NCI-H1436 (cell line): Measurements from ENCODE around the gene SLCO1A2.

Experiments used
- DNase-seq: peaks from one replicate; lab custom pipeline; 2025; lab: John Stamatoyannopoulos, UW

The SLCO1A2 gene

DNA sequence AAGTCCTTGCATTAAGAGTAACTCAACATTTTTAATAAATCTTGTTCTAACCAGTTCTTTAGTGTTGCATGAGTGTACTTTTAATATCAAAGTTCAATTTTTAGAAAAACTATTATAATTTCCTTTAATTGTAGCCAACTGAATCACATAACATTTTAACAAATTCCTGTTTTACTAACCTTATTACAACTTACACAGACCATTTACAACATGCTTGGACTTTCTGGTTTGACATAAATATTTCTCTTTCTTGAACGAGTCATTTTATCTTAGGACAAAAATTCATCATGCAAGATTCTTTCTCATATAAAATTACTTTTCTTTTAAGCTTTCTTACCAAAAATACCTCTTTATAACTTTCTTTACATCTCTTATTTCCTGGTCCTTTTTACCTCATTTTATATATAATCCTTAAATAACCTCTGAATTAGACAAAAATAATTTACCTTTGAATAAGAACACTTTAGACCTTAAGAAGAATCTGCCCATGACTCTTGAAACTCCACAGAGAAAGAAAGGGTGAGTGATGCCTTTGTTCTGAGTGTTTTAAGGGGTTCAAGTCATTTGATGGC, 3.9 kb downstream of the SLCO1A2 start:
- DNase-seq: no peak

DNA sequence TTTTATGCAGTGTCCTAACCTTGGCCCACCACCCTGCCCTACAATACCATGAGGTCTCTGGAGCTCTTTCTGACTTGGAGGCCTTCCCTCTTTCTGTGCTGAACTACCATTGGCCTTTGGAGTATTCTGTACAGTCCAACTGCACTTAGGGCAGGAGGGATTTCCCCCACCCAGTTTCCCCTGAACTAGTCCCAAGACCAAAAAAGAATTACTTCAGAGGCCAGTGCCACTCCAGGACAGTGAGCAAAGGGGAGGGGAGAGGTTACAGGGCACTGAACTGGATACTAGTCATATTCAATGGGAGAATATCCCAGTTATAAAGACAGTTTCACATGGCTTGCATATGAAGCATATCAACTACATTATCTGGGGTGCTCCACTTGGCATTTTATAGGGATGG, 6.1 kb downstream of the SLCO1A2 start:
- DNase-seq: no peak

DNA sequence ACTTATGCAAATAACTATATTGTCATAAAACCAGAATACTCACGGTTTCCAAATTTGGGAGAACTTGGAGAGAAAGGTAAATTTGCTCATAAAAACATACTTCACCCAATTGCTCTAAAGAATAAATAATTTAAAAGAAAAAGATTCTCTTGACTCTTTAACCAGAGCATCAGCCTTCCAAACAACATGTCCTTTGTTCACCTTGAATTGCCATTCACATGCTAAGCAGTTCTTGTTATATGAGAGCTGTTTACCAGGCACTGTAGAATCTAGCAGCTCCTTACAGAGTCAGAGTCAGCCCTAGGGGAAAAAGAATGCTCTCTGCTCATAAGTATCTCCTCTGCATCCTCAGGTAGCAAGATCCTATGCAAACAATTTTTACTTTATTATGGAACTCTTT, 10.2 kb downstream of the SLCO1A2 start:
- DNase-seq: no peak

DNA sequence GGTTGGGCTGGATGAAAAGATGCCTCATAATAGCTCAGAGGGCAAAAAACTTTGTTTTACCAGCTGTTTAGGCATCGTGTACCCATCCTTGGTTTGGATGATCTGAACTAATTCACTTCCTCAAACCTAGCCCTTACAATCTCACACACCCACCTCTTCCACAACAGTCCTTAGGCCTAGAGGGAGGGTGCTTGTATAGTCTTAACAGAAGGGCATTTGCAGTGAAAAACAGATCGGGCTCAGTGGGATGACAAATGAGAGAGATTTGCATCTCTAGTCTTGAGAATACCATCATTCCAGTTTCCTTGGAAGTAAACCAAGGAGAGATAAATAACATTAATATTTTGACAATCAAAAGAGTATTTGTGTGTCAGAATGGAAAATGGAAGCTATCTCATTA, 11.0 kb downstream of the SLCO1A2 start:
- no peak for DNase-seq

DNA sequence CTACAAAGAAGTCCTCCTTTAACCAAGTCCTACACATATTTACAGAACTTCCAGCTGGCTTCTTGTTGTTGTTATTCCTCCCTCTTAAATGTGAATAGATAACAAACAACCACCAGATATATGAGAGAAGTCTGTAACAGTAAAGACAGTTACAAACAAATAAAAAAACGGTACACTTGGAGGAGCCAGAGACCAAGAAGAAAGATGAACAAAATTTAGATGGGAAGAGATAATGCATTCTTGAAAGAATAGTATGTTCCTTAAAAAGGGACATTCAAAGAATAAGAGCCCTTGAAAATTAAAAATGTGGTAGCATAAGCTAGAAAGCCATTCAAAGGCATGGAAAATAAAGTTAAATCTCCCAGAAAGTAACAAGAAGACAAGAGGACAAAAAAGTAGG, 25.9 kb downstream of the SLCO1A2 start:
- DNase-seq: no peak

DNA sequence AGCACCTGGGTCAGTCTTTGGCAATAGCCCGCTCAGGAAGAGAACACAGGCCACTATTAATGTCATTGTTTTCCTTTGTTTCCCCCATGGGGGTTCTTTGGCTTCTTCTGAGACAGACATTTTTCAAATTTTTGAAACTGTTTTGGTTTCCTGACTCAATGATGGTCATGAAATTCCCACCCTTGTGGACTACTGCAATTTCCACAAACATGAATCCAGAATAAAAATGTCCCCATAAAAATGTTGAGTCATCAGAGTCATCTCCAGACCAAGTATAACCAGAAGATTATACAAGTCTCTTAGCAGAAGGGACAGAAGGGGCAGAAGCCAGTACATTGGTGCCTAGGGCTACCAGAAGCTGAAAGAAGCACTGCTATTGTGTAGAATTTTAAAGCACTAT, 29.1 kb downstream of the SLCO1A2 start:
- no peak for DNase-seq

DNA sequence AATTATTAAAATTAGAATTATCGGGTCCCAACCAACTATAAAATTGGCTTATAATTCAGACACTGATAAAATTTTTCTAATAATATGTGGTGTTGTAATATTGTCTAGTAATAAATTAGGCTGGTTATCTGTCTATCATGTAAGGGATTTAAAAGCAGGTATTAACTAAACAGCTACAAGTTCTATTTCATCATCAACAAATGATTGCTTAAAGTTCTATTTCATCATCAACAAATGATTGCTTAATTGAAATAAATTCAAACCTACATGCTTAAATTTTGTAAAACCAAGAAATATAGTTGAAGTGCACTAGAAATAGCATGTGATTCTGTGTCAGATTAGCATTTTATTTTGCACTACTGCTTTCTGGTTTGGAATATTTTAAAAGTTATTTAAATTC, 34.1 kb downstream of the SLCO1A2 start:
- DNase-seq: no peak

DNA sequence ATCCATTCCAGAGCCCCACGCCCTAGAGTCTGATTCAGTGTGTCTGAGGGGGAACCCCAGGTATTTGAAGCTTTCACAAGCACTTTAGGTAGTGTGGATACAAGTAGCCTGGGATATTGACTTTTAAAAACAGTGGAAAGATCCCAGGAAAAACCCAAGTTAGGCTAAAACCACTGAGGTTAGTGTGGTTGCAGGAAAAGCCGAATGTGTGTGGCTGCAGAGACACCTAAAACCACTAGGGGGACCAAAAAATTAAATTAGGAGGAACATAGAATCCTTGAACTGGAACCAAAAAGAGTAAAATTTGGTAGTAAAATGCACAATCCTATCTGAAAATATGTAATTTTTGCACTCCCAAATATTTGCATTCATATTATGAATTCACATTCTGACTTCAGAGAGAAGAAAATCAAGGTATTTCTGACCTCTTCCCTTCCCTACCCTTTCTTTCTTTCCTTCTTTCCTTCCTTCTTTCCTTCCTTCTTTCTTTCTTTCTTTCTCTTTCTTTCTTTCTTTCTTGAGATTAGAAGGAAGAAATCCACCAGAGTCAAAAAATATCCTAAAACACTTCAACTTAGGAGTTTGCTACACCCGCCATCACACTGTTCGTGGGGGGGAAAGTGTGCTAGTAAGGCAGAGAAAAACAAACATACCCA, 37.8 kb downstream of the SLCO1A2 start:
- DNase-seq: peak; percentile 17

DNA sequence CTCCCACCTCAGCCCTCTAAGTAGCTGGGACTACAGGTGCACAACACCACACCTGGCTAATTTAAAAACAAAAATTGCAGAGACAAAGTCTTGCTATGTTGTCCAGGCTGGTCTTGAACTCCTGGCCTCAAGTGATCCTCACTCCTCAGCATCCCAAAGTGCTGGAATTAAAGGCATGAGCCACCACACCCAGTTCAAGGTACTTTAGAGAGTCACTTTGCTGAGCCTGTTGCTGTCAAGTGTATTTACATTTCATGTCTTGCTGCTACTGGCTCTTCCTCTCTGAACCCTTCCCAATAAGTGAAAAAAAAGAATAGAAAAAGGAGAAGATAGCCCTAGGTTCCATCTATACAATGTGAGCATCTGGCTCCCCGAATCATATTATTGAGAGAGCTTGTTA, 38.4 kb downstream of the SLCO1A2 start:
- no peak for DNase-seq

DNA sequence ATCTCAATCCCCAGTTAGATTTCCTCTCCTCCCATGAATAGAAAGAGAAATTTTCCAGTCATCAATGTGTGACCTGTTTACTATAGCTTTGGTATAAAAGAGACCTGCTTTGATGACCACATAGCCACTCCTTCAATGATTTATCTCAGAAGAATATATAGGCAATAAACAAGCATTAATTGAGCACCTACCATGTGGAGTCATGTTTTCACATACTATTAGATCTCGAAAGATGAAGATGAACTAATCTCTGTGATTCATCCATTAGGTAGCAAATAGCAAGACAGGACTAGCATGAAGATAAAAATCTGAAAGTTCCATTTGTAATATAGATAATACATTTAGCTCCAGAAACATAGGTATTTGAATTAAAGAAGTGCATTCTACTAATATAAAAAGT, 40.5 kb downstream of the SLCO1A2 start:
- DNase-seq: no peak

DNA sequence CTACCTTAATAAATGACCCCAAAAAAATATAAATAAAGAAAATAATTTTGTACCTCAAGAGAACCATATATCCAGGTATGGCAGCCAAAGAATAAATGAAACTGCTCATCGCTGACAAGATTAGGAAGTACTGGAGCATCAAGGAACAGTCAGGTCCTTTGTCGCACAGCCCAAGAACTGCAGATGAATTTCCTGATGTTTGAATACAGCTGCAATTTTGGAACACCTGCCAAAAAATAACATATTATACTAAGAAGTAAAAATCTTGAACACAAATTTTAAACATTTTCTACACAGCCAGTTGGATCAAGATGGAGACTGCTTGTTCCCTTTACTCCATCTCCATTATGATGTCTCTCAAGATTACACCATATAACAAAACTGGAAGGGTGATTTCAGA, 42.6 kb downstream of the SLCO1A2 start:
- DNase-seq: no peak

DNA sequence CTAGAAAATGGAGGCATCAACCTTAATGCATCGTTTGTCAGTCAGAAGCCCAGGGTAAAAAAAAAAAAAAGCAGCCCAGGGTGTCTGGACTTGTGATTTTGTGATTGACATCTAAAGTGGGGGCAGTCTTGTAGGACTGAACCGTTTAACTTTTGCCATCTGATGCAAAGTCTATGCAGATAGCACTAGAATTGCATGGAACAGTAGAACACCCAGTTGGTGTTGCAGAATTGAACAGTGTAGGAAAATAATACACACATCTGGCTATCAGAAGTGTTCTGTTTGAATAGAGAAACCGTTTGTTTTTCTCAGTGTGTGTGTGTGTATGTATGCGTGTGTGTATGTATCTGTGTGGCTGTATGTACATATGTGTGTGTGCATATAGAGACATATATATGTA, 45.0 kb downstream of the SLCO1A2 start:
- no peak for DNase-seq

DNA sequence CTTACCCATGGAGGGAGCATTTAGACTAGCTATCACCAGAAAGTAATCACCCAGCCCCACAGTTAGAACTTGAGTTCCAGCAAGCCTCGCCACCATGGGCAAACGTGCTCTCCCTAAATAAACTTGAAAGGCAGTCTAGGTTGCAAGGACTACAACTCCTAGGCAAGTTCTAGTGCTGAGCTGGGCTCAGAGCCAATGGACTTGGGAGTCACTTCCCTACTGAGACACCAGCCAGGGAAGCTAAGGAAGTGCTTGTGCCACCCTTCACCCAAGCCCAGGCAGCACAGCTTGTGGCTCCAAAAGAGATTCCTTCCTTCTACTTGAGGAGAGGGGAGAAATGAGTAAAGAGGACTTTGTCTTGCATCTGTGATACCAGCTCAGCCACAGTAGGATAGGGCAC, 57.9 kb downstream of the SLCO1A2 start:
- no peak for DNase-seq

DNA sequence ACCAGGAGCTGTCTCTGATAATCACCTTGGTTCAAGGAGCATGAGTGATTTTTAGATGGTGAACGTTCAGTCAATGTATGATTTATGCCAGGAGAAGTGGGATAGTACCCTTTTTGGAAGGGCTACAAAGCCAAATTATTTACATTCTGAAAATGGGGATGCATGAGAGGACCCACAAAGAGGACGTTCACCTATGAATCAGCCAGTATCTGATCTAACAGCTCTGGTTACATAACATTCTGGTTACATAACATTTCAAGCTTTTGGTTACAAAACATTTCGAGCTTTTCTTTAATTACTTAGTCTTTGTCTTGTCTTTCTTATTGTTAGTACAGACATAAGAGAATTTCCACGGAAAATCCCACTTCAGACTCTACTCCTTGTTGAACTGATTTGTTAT, 68.8 kb downstream of the SLCO1A2 start:
- no peak for DNase-seq

DNA sequence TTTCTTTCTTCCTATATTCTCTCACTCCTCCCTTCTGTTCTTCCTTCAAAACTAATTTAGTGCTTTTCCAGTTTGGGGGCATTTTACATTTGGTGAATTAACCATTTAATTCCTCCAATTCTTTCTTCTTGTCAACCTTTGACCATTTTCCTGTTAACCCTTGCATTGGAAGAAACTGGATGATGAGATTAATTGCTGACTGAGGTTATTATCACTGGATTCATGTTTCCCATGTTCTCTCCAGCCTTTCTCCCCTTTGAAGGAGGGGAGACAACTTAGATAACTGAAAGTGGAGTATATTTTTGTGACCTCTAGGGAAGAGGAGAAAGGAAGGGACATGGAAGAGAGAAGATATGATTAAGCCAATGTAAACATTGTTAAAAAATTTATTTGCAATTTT, 70.5 kb downstream of the SLCO1A2 start:
- DNase-seq: no peak

DNA sequence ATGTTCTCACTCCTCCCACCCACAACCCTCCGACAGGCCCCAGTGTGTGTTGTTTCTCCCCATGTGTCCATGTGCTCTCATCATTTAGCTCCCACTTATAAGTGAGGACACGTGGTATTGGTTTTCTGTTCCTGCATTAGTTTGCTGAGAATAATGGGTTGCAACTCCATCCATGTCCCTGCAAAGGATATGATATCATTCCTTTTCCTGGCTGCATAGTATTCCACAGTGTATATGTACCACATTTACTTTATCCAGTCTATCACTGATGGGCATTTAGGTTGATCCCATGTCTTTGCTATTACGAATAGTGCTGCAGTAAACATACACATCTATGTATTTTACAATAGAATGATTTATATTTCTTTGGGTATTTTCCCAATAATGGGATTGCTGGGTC, 77.5 kb downstream of the SLCO1A2 start:
- no peak for DNase-seq

DNA sequence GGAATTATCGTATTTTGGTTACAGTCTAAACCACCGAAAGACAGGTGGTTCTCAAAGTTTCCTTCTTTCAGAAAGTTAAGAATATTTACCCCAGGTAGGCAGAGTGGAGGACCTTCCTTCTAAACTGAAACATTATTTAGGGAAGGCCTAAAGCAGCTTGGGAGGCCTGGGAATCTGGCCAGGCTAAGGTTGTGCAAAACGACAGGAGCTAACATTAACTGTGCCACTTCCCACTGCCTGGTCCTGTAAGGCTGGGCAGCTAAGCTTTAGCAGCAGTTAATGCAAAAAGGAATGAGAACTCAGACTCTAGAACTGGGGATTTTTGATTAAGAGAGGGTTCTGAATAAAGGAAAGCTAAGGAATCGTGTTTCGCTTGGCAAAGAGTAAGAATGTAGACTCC, 82.6 kb downstream of the SLCO1A2 start:
- no peak for DNase-seq

DNA sequence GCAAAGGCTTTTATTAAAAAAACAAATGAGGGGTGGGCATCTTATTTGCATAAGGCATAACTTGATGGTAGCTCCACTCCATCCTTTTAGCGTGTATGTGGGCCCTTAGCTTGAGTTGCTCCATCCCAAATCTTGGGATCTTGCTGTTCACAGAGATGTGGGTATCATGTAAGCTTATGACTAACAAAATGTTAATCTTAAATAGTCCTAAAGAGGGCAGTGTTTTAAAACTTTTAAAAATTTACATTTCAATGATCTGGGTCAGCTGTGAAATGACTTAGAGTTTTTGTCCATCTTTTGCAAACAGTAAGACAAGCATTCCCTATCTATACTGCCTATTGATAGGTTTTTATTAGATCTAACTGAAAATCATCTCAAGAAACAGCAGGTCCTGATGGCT, 86.0 kb downstream of the SLCO1A2 start:
- DNase-seq: peak; percentile 1

DNA sequence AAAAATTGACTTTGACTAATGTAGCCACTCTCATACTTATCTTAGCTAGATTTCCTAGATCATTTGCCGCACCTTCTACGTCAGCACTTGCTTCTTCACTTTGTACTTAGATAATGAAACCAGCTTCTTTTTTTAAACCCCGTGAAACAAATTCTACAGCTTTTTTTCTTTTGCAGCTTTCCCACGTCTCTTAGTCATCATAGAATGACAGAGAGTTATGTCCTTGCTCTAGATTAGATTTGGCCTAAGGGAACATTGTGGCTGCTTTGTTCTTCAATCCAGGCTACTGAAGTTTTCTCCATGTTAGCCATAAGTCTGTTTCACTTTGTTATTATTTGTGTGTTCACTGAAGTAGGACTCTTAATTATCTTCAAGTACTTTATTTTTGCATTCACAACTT, 94.9 kb downstream of the SLCO1A2 start:
- DNase-seq: no peak

DNA sequence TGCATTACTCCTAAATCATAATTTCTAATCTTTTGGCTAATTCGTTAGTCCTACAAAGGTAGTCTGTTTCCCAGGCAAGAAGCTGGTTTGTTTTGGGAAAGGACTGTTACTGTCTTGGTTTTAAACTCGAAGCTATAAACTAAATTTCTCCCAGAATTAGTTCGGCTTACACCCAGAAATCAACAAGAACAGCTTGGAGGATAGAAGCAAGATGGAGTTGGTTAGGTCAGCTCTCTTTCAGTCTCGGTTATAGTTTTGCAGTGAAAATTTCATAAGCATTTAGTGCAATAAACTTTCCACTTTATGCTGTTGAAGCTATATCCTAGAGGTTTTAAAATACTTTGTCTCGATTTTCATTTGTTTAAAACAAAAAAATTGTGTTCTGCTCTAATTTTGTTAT, 100.3 kb downstream of the SLCO1A2 start:
- no peak for DNase-seq

DNA sequence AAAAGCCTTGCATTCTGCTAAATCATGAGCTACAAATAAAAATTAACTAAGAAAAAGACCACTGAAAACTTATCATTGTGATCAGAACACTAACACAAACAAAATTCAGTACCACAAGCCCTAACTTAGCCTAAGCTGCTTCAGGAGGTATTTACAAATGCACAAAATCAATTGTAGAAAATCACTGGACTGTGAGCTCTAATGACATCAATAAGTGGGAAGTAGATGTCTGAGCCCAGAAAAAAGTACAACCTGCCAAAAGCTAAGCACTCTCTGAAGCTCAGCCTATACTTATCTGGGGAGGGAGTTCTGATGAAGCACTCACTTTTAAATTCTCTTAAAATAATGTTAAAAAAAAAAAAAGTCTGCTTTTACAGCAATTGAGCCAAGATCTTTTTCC, 110.8 kb downstream of the SLCO1A2 start:
- no peak for DNase-seq

DNA sequence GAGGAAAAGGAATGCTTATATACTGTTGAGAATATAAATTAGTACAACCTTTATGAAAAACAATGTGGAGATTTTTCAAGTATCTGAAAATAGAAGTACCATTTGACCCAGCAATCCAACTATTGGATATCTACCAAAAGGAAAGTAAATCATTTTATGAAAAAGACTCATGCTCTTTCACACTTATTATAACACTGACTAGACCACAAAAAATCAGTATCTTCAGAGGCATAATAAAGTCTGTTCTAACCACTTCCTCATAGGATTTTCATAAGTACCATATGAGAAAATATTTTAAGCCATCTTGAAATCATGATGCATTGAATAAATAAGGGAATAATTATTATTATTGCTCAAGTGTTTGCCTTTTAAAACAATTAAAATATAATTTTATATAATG, 112.9 kb downstream of the SLCO1A2 start:
- no peak for DNase-seq

DNA sequence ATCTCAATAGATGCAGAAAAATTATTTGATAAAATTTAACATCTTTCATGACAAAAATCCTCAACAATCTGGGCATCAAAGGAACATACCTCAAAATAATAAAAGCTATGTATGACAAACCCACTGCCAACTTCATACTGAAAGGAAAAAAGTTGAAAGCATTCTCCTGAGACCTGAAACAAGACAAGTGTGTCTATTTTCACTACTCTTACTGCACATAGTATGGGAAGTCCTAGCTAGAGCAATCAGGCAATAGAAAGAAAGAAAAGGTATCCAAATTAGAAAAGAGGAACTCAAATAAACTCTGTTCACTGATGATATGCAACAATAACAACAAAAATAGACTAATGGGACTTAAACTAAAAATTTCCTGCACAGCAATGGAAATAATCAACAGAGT, 113.6 kb downstream of the SLCO1A2 start:
- DNase-seq: no peak

DNA sequence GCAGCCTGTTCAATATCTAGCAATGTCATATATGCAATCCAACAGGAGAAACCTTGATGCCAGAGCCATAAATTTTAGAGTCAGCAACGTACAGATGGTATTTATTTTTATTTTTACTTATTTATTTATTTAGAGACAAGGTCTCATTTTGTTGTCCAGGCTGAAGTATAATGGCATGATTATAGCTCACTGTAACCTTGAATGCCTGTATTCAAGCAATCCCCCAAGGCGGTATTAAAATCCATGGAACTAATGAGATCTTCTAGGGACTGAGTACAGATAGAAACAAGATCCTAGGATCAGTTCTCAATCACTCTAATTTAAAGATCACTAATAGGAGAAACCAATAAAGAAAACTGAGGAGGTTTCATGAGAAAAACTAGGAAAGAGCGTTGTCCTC, 114.5 kb downstream of the SLCO1A2 start:
- DNase-seq: no peak

DNA sequence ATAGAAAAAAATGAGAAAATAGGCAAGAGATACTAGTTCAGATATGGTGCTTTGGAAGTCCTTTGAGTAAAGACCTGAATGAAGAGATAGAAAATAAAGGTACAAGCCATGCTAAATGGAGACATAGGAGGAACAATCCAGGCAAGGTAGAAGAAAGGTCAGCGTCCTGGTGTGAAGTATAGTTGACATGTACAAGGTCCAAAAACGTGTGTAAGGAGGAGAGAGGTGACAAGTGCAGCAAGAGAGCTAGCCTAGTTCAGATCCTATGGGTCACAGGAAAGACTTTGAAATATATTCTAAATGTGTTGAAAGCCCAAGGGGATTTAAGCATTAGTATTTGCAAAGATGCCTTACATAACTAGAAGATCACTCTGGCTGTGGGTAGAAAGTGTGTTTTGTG, 115.5 kb downstream of the SLCO1A2 start:
- DNase-seq: no peak
